Muscle of arm (tissue), 12 donors: ENCODE data around the gene CD248. TPM values are rescaled to one million over a fixed set of nuclear protein-coding genes. Genes with fewer than 3 reads are reported as not detected.
"Not testable (repeated sequence)": the region's sequence is repeated elsewhere in the genome, so short reads cannot be mapped to it uniquely, and the experiment has no call there.

Source experiments
- DNase-seq: peaks from one replicate; pipeline ENCODE4 v3.0.0-alpha.2; 2013
- polyA plus RNA-seq, 12 donors: library from polyadenylated mRNA; unstranded; fragments of 120-200 nt; gene quantifications; one replicate each; pipeline ENCODE4 v1.2.1, GENCODE V29; 2013; ENCODE audit not compliant: insufficient read length in 12 of 12

Gene CD248
- polyA plus RNA-seq, 12 donors, result 58.8 to 208 (median 73.9) TPM; not detected in 1

DNA sequence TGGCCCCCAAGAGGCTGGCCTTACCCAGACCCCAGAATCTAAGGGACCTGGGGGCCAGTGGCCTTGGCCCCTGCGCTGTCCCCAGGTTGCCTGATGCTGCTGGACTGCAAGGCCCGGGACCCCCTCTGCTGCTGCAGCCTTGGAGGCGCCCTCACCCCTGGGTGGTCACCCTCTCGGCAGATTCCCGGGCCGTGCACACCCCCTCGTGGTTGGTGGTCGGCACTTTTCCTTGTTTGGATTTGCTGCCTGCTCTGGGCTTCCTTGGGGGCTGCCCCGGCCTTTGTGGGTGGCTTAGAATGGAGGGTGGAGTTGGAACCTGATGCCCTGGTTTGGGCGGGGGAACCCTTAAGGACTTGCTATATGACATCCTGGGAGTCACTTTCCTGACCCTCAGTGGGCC lies 14.1 kb upstream of the CD248 start:
- no peak for DNase-seq

- DNase-seq, result no peak
Measured at GRCh38 chr11:66329165-66329673, 12.4 kb upstream of the CD248 start.

DNA sequence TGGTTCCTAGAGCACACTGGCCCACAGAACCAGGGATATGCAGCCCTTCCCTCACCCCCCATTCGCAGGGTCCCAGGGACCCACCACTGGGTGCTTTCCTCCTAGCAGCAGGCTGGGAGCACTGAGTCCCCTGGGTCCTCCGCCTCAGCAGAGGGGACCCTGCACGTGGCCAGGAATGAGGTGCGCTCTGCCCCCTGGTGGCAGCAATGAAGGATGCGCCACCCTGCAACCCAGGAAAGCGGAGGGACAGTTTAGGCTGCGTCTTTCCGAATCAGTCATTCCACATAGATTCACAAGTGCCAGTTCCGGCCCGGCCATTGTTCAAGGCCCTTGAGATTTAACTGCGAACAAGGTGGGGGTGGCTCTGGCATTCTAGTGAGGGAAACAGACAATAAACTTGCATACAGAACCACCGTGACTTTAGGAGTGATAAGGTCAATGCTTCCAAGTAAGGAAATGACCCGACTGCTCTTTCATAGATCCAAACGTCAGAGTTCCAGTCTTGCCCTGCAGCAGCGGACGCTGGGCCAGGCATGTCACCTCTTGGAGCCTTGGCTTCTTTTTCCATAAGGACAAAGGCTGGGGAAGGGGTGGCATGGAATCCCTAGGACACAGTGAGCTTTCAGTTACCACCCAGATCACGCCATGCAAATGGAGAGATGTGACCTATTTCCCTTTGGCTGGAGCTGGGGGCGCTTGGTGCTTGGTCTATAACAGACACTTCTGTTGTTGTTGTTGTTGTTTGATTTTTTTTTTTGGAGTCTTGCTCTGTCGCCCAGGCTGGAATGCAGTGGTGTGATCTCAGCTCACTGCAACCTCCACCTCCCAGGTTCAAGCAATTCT lies 11.7 kb upstream of the CD248 start:
- DNase-seq, result peak; percentile 85

GRCh38 chr11:66328031-66328301 lies 11.1 kb upstream of the CD248 start:
- no peak for DNase-seq

GRCh38 chr11:66327171-66328030 lies 10.6 kb upstream of the CD248 start:
- DNase-seq, result no peak

GRCh38 chr11:66326261-66327111 lies 9.6 kb upstream of the CD248 start:
- no peak for DNase-seq

DNA sequence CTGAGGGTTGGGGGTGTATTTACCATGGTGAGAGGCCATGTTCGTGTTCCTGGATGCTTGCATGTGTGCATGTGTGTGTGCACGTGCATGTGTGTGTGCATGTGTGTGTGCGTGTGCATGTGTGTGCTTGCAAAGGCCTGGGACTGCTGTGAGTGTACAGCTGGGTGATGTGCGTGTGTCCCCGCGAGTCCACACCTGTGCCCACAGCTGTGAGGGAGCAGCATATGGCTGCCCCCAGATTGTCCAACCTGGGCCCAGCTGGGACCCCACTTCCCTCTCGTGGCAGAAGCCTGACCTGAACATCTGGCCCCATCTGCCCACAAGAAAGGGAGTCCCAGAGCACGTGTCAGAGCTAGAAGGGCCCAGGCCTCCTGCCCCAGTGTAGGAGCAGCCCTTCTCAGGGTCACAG lies 8.4 kb upstream of the CD248 start:
- no peak for DNase-seq

- no peak for DNase-seq
Measured at GRCh38 chr11:66324664-66325063, 7.8 kb upstream of the CD248 start.

- no peak for DNase-seq
Measured at GRCh38 chr11:66323684-66324083, 6.8 kb upstream of the CD248 start.

DNA sequence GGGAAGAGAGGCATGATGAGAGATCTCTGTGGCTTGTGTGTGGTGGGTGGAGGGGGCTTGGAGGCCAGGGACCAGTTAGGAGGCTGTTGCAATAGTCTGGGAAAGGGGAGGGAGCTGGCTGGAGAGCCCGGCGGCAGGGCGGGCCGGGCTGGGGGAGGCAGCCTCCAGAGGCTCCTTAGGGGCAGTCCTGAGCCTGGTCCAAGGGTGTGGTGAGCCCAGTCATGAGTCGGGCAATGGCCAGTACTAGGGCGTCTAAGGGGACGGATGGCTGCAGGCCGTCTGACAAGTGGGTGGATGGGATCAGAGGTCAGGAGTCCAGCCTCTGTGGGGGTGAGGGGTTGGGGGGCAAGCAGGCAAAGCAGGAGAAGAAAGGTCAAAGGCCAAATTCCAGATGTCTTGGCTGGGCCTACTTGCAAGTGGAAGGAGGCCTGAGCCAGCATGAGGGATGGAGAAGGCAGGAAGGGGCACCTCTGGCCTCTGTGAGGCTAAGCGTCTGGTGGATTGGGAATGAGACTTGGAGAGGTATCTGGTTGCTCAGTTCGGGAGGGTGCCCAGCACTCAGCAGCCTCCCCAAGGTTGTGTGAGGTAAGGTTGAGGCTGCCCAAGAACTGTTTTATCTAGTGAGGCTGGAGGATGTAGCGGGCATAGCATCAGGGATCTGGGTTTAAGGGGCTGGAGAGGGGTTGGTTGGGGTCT lies 6.0 kb upstream of the CD248 start:
- DNase-seq, result no peak

GRCh38 chr11:66321606-66322005 lies 4.8 kb upstream of the CD248 start:
- no peak for DNase-seq

DNA sequence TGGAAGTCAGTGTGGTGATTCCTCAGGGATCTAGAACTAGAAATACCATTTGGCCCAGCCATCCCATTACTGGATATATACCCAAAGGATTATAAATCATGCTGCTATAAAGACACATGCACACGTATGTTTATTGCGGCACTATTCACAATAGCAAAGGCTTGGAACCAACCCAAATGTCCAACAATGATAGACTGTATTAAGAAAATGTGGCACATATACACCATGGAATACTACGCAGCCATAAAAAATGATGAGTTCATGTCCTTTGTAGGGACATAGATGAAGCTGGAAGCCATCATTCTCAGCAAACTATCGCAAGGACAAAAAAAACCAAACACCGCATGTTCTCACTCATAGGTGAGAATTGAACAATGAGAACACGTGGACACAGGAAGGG lies 3.9 kb upstream of the CD248 start:
- not testable (repeated sequence) for DNase-seq

DNA sequence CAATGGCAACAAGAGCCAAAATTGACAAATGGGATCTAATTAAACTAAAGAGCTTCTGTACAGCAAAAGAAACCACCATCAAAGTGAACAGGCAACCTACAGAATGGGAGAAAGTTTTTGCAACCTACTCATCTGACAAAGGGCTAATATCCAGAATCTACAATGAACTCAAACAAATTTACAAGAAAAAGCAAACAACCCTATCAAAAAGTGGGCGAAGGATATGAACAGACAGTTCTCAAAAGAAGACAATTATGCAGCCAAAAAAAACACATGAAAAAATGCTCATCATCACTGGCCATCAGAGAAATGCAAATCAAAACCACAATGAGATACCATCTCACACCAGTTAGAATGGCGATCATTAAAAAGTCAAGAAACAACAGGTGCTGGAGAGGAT lies 3.4 kb upstream of the CD248 start:
- DNase-seq, result not testable (repeated sequence)

DNA sequence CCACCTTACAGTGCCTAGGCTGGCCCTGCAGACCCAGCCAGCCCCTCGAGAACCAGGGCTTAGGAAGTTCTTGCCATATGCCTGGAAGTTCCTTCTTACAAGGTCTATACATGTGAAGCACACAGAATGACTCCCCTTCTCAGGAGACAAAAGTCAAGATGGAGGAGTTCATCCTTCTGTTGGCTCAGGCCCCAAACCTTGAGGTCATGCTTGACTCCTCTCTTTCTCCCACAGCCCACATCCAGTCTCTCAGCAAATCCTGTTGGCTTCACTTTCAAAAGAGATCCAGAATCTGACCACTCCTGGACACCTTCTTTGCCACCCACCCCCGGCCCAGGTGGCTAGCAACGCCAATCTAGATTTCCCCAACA lies 1.7 kb upstream of the CD248 start:
- DNase-seq, result no peak

GRCh38 chr11:66317723-66318599 lies 1.1 kb upstream of the CD248 start:
- DNase-seq, result no peak

- no peak for DNase-seq
Measured at GRCh38 chr11:66317322-66317722, 478 bp upstream of the CD248 start.

DNA sequence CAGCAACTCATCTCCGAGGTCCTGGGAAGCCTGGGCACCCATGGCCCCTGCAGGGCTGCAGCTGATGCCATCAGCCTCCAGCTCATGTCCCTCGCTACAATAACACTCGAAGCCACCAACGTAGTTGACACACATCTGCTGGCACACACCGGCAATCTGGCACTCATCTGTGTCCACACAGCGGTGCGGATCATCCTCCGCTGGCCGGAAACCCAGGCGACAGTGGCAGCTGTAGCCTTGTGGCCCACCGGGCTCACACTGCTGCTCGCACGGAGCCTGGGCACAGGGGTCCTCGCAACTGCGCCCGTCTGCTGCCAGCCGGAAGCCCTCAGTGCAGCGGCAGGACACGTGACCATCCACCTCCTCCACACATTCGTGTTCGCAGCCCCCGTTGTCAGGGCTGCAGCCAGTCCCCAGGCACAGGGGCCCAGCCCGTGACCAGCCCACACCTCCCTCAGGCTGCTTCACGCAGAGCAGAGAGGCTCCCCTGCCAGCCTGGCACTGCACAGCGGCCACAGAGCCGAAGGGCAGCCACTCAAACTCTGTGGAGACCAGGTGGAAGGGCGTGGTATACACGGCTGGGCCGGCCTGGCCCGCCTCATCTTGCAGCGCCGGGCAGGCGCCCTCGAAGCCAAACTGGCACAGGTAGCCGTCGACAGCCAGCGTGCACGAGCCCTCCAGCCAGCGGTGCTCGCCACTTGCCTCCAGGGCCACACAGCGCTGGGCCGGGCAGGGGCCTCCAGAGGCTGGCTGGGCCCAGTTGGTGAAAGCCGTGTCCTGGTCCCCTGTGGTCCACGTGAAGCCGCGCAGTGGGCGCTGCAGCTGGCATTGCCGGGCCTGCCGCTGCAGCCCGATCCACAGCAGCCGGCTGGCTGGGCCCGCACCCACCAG lies 678 bp downstream of the CD248 start:
- no peak for DNase-seq

DNA sequence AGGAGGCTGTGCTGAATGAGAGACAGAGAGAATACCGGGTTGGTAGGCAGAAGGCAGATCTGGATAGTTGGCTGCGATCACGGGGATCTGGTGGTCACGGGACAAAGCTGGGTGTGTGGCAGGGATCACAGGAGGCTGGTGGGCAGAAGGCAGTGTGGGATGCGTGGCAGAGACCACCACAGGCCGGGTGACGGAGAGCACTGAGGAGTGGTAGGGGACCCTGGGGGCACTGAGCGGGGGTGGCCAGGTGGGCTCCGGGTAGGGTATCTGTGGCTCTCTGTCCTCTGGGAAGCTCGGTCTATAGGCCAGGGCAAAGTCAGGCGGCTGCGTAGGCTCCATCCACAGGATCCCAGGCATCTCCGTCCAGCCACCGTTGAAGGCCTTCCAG lies 1.4 kb downstream of the CD248 start:
- no peak for DNase-seq
